ENCODE measurements around the gene PDE9A.

Gene PDE9A

GRCh38 chr21:42636520-42637266, 16.7 kb upstream of the PDE9A start:
- H3K9ac ChIP-seq (ENCODE audit: low read depth, low read length): no peak overlapping the region
- H3K4me1 ChIP-seq (ENCODE audit: control insufficient read depth, insufficient read depth, low read length): peaks cover 8% of the 10 kb centered on the region
- no peak overlapping the region for H3K4me3 ChIP-seq (ENCODE audit: low read depth, low read length)
- no peaks in the 10 kb centered on the region for H3K9me3 ChIP-seq (ENCODE audit: control insufficient read depth, insufficient read depth, low read length)
- H3K36me3 ChIP-seq (ENCODE audit: control insufficient read depth, insufficient read depth, low read length): no peaks in the 10 kb centered on the region
- no peaks in the 10 kb centered on the region for H3K27me3 ChIP-seq (ENCODE audit: control insufficient read depth, insufficient read depth, low read length)

- peaks cover 8% of the 10 kb centered on the region for H3K4me1 ChIP-seq (ENCODE audit: control insufficient read depth, insufficient read depth, low read length)
- H3K4me3 ChIP-seq (ENCODE audit: low read depth, low read length): no peak overlapping the region
- no peaks in the 10 kb centered on the region for H3K36me3 ChIP-seq (ENCODE audit: control insufficient read depth, insufficient read depth, low read length)
- no peak overlapping the region for H3K9ac ChIP-seq (ENCODE audit: low read depth, low read length)
- H3K9me3 ChIP-seq (ENCODE audit: control insufficient read depth, insufficient read depth, low read length): no peaks in the 10 kb centered on the region
- H3K27me3 ChIP-seq (ENCODE audit: control insufficient read depth, insufficient read depth, low read length): no peaks in the 10 kb centered on the region
Measured at GRCh38 chr21:42637267-42638041, 16.0 kb upstream of the PDE9A start.

DNA sequence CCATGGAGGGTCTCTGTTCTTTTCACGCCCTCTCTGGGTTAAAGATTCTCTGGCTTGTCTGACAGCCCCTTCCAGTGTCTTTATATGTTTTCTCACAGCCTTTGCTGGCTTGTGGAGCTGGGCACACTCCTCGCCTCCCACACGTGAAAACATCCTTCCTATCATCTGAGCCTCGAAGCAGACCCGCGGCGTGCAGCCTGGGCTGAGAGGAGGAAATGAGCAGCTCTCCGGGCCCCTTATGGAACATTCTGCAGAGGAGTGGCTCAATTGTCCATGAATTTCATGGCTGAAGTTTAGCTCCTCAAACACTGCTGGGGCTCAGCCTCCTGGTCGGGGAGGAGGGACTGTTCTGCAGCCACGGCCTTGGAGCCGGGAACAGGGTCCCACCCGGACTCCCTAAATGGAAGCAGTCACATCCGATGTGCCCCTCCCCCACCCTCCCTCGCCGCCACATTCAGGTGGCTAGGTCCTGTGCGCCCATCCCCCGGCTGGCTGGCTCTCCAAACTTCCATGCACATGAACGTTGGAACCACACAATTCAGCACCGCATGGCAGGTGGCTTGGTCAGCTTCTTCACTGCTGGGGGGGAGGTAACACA, 15.1 kb upstream of the PDE9A start:
- H3K36me3 ChIP-seq (ENCODE audit: control insufficient read depth, insufficient read depth, low read length): no peaks in the 10 kb centered on the region
- no peaks in the 10 kb centered on the region for H3K9me3 ChIP-seq (ENCODE audit: control insufficient read depth, insufficient read depth, low read length)
- H3K27me3 ChIP-seq (ENCODE audit: control insufficient read depth, insufficient read depth, low read length): no peaks in the 10 kb centered on the region
- no peak overlapping the region for H3K9ac ChIP-seq (ENCODE audit: low read depth, low read length)
- peaks cover 8% of the 10 kb centered on the region for H3K4me1 ChIP-seq (ENCODE audit: control insufficient read depth, insufficient read depth, low read length)
- H3K4me3 ChIP-seq (ENCODE audit: low read depth, low read length): no peak overlapping the region

DNA sequence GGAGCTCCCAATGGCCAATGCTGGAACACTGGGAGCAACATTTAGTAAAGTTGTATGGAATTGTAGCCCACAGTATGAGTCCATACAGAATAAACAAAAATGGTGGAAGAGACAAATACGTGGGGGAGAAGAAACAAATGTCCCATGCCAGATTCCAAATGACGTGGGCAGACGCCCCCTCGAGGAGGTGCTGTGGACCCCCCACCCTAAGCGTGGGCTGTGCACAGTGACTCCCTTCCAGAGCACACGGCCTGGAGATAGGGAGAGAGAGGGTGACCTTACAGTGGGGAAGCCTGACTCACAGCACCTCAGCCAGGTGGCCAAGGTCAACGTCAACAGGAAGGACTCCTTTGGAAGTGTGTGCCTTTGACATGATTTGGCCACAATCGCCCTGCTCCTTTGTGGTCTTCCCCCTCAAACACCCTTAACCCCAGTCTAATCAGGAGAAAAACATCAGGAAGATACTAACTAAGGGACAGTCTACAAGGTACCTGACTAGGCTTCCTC, 13.7 kb upstream of the PDE9A start:
- Histone ChIP-seq H3K36me3 (ENCODE audit: control insufficient read depth, insufficient read depth, low read length) (no peaks in the 10 kb centered on the region), H3K9ac (ENCODE audit: low read depth, low read length) (no peak overlapping the region), H3K27me3 (ENCODE audit: control insufficient read depth, insufficient read depth, low read length) (no peaks in the 10 kb centered on the region), H3K9me3 (ENCODE audit: control insufficient read depth, insufficient read depth, low read length) (no peaks in the 10 kb centered on the region), H3K4me1 (ENCODE audit: control insufficient read depth, insufficient read depth, low read length) (peaks cover 8% of the 10 kb centered on the region), H3K4me3 (ENCODE audit: low read depth, low read length) (no peak overlapping the region)

GRCh38 chr21:42640486-42640885, 12.9 kb upstream of the PDE9A start:
- Histone ChIP-seq H3K36me3 (ENCODE audit: control insufficient read depth, insufficient read depth, low read length) (no peaks in the 10 kb centered on the region), H3K9ac (ENCODE audit: low read depth, low read length) (no peak overlapping the region), H3K4me3 (ENCODE audit: low read depth, low read length) (no peak overlapping the region), H3K9me3 (ENCODE audit: control insufficient read depth, insufficient read depth, low read length) (no peaks in the 10 kb centered on the region), H3K27me3 (ENCODE audit: control insufficient read depth, insufficient read depth, low read length) (no peaks in the 10 kb centered on the region), H3K4me1 (ENCODE audit: control insufficient read depth, insufficient read depth, low read length) (peaks cover 8% of the 10 kb centered on the region)

GRCh38 chr21:42641311-42642218, 11.9 kb upstream of the PDE9A start:
- Histone ChIP-seq H3K9ac (ENCODE audit: low read depth, low read length) (no peak overlapping the region), H3K4me3 (ENCODE audit: low read depth, low read length) (no peak overlapping the region), H3K4me1 (ENCODE audit: control insufficient read depth, insufficient read depth, low read length) (peaks cover 8% of the 10 kb centered on the region), H3K9me3 (ENCODE audit: control insufficient read depth, insufficient read depth, low read length) (no peaks in the 10 kb centered on the region), H3K36me3 (ENCODE audit: control insufficient read depth, insufficient read depth, low read length) (no peaks in the 10 kb centered on the region), H3K27me3 (ENCODE audit: control insufficient read depth, insufficient read depth, low read length) (no peaks in the 10 kb centered on the region)

DNA sequence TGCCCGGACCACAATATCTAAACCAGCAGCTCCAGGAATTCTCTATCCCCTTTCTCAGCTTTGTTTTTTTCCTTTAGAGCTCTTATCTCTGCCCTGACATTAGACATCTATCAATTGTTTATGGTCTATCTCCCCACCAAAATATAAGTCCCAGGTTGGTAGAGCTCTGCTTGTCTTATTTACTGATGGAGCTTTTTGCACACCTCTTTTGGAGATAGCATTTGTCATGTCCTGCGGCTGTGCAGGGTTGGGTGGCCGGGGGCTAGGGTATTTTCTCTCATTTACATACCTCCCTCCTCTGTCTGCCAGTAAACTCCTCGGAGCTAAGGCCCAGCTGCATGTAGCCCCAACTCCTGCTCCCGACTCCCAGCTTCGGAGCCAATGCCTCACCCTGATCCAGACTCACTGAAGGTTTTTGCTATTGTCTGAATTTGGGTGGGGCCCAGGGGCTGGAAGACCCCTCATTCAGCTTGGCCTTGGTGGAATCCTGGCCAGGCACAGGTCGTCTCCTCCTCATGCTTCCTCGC, 11.1 kb upstream of the PDE9A start:
- H3K9ac ChIP-seq (ENCODE audit: low read depth, low read length): no peak overlapping the region
- H3K36me3 ChIP-seq (ENCODE audit: control insufficient read depth, insufficient read depth, low read length): no peaks in the 10 kb centered on the region
- no peak overlapping the region for H3K4me3 ChIP-seq (ENCODE audit: low read depth, low read length)
- H3K9me3 ChIP-seq (ENCODE audit: control insufficient read depth, insufficient read depth, low read length): no peaks in the 10 kb centered on the region
- peaks cover 8% of the 10 kb centered on the region for H3K4me1 ChIP-seq (ENCODE audit: control insufficient read depth, insufficient read depth, low read length)
- H3K27me3 ChIP-seq (ENCODE audit: control insufficient read depth, insufficient read depth, low read length): no peaks in the 10 kb centered on the region

- peaks cover 8% of the 10 kb centered on the region for H3K4me1 ChIP-seq (ENCODE audit: control insufficient read depth, insufficient read depth, low read length)
Measured at GRCh38 chr21:42644223-42645208, 8.9 kb upstream of the PDE9A start.

DNA sequence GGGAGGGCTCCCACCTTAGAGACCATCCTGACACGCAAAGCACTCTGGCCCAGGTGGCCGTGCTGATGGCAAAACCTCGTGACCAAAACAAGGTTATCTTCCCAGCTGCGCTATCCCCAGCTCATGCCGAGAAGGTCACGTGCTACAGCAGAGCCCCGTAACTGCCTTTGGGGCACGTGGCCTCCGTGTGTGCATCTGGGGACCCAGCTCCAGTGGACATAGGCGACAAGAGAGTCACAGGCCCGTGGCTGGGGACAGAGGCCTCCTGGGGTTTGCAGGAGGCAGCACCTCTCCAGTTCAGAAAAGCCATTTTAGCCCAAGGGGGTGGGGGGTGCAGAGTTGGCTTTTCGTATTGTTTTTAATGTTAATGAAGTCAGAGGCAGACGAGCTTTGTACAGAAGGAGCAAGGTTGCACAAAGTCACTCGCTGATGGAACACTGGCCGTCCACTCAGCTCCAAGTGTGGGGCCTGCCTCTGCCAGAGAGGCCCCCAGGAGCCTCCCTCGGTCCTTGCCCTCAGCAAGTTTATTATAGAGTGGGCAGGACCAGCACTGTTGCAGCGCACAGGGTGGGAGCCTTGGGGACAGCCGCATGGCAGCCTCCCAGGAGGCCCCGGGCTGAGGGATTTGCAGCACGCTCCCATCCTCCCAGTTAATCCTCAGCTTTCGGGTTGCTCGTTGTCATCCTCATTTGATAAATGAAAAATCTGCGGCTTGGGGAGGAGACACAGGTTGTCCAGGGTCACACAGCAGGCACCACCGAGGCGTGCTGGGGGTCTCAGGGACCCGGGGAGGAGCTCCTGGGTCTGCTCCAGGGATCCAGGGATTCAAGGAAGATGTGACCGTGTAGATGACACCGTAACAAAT, 8.0 kb upstream of the PDE9A start:
- no peak overlapping the region for H3K9ac ChIP-seq (ENCODE audit: low read depth, low read length)
- H3K4me3 ChIP-seq (ENCODE audit: low read depth, low read length): no peak overlapping the region

More at GRCh38 chr21:42644223-42645208, 8.9 kb upstream of the PDE9A start:
- Histone ChIP-seq H3K27me3 (ENCODE audit: control insufficient read depth, insufficient read depth, low read length) (no peaks in the 10 kb centered on the region), H3K9ac (ENCODE audit: low read depth, low read length) (no peak overlapping the region), H3K4me3 (ENCODE audit: low read depth, low read length) (no peak overlapping the region), H3K36me3 (ENCODE audit: control insufficient read depth, insufficient read depth, low read length) (no peaks in the 10 kb centered on the region), H3K9me3 (ENCODE audit: control insufficient read depth, insufficient read depth, low read length) (no peaks in the 10 kb centered on the region)

More for the DNA sequence above, 8.0 kb upstream of the PDE9A start:
- H3K4me1 ChIP-seq (ENCODE audit: control insufficient read depth, insufficient read depth, low read length): peaks cover 8% of the 10 kb centered on the region
- no peaks in the 10 kb centered on the region for H3K9me3 ChIP-seq (ENCODE audit: control insufficient read depth, insufficient read depth, low read length)
- H3K27me3 ChIP-seq (ENCODE audit: control insufficient read depth, insufficient read depth, low read length): no peaks in the 10 kb centered on the region
- H3K36me3 ChIP-seq (ENCODE audit: control insufficient read depth, insufficient read depth, low read length): no peaks in the 10 kb centered on the region
